Esophagus squamous epithelium (tissue), 5 donors: ENCODE results near the gene FAAP100. TPM values are rescaled to one million over a fixed set of nuclear protein-coding genes. Genes with fewer than 3 reads are reported as not detected.

Source experiments
- DNase-seq: peaks from one replicate; lab custom pipeline; 2025; lab: John Stamatoyannopoulos, UW
- H3K27ac ChIP-seq, 4 donors: fragments of 200-600 bp; sonication (generic); one replicate each; pipeline ENCODE4 v1.5.1; 2016 to 2019; ENCODE audit warnings: mild to moderate bottlenecking in 1 of 4
- H3K27me3 ChIP-seq, 4 donors: fragments of 200-600 bp; sonication (generic); 1 replicate in 3 of 4; 2 replicates in 1 of 4; pipeline versions ENCODE4 v1.5.1 to v1.6.0; 2017 to 2021; ENCODE audit warnings: antibody characterized with exemption in 1 of 4
- H3K36me3 ChIP-seq, 3 donors: fragments of 200-600 bp; sonication (generic); one replicate each; pipeline ENCODE4 v1.5.1; 2016 to 2019
- H3K4me1 ChIP-seq, 3 donors: fragments of 200-600 bp; sonication (generic); one replicate each; pipeline ENCODE4 v1.5.1; 2017 to 2019
- H3K4me3 ChIP-seq, 4 donors: fragments of 200-600 bp; sonication (generic); 1 replicate in 3 of 4; 2 replicates in 1 of 4; pipeline ENCODE4 v1.5.1; 2016 to 2019; ENCODE audit warnings: mild to moderate bottlenecking in 2 of 4, moderate library complexity in 1 of 4
- H3K9me3 ChIP-seq, 3 donors: fragments of 200-600 bp; sonication (generic); one replicate each; pipeline ENCODE4 v1.5.1; 2016 to 2019
- POLR2A ChIP-seq, 4 donors: fragments of 450-650 bp; IDR thresholded peaks; one replicate each; pipeline ENCODE4 v1.6.1; 2017; ENCODE audit warnings: antibody characterized with exemption in 4 of 4, mild to moderate bottlenecking in 4 of 4, moderate library complexity in 3 of 4
- WGBS, 2 donors: methylation state at CpG; one replicate each; pipeline ENCODE4 v1.1.5; 2018; 5-methylcytosine and 5-hydroxymethylcytosine counted together
- intact Hi-C: fragments of 100-400 bp; cut with DNase I; formaldehyde crosslinking; loops from one replicate; pipeline ENCODE4 v1.15.0; 2022
- total RNA-seq, 4 donors: library from RNA; depleted of rRNA; stranded (reverse); fragments of >200 nt; gene quantifications; one replicate each; pipeline ENCODE4 v1.1.0, GENCODE V29; 2016
- TF ChIP-seq, protein P1 (sequence below), 6 experiments: fragments of 450-650 bp in 4 of 6; fragments of 200-600 bp in 2 of 6; sonication (generic) in 2 of 6; IDR thresholded peaks; one replicate each; pipeline ENCODE4 v1.5.1; 2016 to 2019; ENCODE audit warnings: antibody characterized with exemption in 6 of 6, mild to moderate bottlenecking in 4 of 6, moderate library complexity in 4 of 6
- donor health status: DM: yes; HTN: yes; CAD: no.

FAAP100 gene
- total RNA-seq, 4 donors from 2014 or later = 17.3 to 32.2 (median 26.1) TPM

DNA sequence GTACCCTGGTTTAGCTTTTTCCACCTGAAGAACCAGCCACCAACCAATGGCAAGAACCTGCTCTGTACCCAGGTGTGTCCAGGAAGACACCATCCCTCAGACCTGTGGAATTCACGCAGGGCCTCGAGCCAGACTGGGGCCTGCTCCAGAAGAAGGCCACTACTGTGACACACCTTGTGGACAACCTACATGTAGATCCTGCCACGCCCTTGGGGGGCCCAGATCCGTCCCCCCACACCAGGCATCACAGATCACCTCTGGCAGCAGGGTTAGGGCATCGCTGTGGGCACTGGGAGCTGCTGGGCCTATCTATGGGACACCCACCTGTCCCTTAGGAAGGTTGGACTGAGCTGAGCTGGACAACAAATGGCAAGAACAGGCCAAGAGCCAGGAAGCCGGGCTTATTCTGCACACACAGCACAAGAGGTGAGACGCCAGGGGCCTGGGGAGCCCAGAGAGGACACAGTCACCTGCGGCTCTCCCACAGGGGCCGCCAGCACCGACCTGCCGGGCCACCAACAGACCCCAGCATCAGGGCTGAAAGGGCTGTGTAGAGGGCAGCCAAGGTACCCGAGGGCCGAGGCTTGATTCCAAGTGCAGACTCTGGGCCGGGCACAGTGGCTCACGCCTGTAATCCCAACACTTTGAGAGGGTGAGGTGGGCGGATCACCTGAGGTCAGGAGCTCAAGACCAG is 7.7 kb downstream of the FAAP100 start:
- intact Hi-C loops = no loop called here
- WGBS, 2 donors = 87% methylated on average over 3 of the region's 16 CpGs; no CpG with 5 or more reads in 1 of the 2 donors
- TF ChIP-seq, protein P1, sequence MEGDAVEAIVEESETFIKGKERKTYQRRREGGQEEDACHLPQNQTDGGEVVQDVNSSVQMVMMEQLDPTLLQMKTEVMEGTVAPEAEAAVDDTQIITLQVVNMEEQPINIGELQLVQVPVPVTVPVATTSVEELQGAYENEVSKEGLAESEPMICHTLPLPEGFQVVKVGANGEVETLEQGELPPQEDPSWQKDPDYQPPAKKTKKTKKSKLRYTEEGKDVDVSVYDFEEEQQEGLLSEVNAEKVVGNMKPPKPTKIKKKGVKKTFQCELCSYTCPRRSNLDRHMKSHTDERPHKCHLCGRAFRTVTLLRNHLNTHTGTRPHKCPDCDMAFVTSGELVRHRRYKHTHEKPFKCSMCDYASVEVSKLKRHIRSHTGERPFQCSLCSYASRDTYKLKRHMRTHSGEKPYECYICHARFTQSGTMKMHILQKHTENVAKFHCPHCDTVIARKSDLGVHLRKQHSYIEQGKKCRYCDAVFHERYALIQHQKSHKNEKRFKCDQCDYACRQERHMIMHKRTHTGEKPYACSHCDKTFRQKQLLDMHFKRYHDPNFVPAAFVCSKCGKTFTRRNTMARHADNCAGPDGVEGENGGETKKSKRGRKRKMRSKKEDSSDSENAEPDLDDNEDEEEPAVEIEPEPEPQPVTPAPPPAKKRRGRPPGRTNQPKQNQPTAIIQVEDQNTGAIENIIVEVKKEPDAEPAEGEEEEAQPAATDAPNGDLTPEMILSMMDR (IDR thresholded peaks at IDR 0.05) = no peak
- TF ChIP-seq POLR2A (IDR thresholded peaks at IDR 0.05) = no peak
- Histone ChIP-seq H3K4me3 (no peak overlapping the region), H3K27me3 (no peaks in the 10 kb centered on the region), H3K36me3 (peaks cover 19 to 97% (median 35%) of the 10 kb centered on the region in 3 donors), H3K27ac (no peak overlapping the region), H3K9me3 (no peaks in the 10 kb centered on the region), H3K4me1 (no peaks in the 10 kb centered on the region)
- no peak for DNase-seq

DNA sequence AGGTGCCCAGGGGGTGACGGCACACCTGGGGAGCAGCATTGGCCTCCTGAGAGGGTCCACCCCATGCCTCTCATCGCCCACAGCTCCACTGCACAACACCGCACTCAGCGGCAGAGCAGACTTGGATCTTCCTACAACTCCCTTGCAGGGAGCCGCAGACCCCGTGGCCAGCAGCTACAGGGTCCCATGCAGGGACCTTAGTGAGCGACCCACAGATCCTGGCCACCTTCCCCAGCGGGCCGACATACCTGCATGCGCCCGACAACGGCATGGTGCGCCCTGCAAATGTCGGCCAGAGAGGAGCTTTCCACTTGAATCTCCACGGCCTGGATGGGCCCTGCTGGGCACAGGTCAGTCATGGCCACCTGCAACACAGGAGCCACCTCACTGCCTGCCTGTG is 8.4 kb downstream of the FAAP100 start:
- no peak for DNase-seq
- 89% methylated on average over 3 of the region's 15 CpGs; no CpG with 5 or more reads in 1 of the 2 donors for WGBS, 2 donors
- H3K36me3 ChIP-seq = peaks cover 19 to 97% (median 35%) of the 10 kb centered on the region in 3 donors

DNA sequence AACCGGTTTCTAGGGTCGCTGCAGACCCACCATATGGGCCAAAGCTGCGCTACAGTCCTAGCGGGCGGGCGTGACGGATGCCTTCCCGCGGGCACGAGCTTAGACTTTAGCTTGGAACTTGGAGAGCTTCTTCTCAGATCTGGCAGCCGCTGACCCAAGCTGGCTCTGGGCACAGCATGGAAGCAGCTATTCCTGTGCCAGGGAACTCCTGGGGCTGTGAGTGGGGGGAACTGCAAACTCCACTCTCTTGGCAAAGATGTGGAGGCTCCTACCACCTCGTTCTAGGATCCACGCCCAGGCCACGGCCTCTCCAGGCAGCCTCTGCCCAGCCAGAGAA is 8.8 kb downstream of the FAAP100 start:
- H3K27me3 ChIP-seq = peaks cover 0 to under 1% (median 0%) of the 10 kb centered on the region in 4 donors
- H3K4me3 ChIP-seq = no peak overlapping the region
- no peak overlapping the region for H3K27ac ChIP-seq
- H3K9me3 ChIP-seq = no peaks in the 10 kb centered on the region
- peaks cover 19 to 97% (median 35%) of the 10 kb centered on the region in 3 donors for H3K36me3 ChIP-seq
- intact Hi-C loops = no loop called here
- no peaks in the 10 kb centered on the region for H3K4me1 ChIP-seq
- 56 to 61% methylated on average over 5 to 8 of the region's 14 CpGs for WGBS, 2 donors
- TF ChIP-seq POLR2A (IDR thresholded peaks at IDR 0.05) = no peak
- TF ChIP-seq, protein P1 (IDR thresholded peaks at IDR 0.05) = no peak
- DNase-seq = no peak

More for the DNA sequence above, 8.4 kb downstream of the FAAP100 start:
- Histone ChIP-seq H3K4me3 (no peak overlapping the region), H3K27ac (no peak overlapping the region), H3K4me1 (no peaks in the 10 kb centered on the region), H3K27me3 (no peaks in the 10 kb centered on the region), H3K9me3 (no peaks in the 10 kb centered on the region)
- TF ChIP-seq, protein P1 (IDR thresholded peaks at IDR 0.05) = no peak
- TF ChIP-seq POLR2A (IDR thresholded peaks at IDR 0.05) = no peak
- intact Hi-C loops = no loop called here

DNA sequence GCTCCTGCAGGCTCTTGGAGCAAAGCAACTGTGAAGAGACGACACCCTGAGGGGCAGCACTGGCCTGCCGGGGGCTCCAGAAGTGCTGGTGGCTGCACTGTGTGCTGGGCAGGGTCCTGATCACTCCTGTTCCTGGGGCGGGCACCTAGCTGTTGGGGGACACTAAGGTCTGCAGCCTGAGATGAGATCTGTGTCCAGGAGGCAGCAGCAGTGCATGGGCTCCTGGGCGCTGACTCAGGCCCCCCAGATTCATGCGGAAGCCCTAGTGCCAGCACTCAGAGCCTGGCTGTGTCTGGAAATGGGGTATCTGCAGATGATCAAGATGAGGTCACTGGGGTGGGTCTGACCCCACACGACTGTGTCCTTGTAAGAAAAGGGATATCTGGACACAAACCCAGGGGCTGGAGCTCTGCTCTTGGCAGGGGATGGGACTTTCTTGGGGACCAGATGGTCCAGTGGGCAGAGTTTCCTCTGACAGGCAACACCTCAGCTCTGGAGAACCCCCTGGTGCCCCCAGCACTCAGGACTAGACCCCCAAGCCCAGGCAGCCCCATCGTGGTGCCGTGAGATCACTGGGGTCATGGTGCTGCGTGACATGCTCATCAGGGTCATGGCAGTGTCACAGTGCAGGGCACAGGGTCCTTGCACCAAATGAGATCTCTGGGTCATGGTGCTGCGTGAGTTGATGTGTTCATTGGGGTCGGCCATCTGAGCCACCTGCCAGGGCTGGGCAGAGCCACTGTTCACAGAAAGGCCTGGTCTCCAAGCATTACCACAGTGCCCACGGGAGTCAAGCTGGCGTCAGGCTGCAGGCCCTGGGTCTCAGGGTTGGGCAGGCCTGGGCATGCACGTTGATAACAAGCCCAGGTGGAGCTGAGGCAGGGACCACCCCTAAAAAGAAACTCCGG is 9.5 kb downstream of the FAAP100 start:
- no peak for TF ChIP-seq POLR2A (IDR thresholded peaks at IDR 0.05)
- TF ChIP-seq, protein P1 (IDR thresholded peaks at IDR 0.05) = no peak
- intact Hi-C loops = no loop called here

More for the DNA sequence above, 9.5 kb downstream of the FAAP100 start:
- H3K36me3 ChIP-seq = peaks cover 18 to 97% (median 32%) of the 10 kb centered on the region in 3 donors
- no peak overlapping the region for H3K27ac ChIP-seq
- H3K4me1 ChIP-seq = peaks cover 0 to under 1% (median 0%) of the 10 kb centered on the region in 3 donors
- no peak overlapping the region for H3K4me3 ChIP-seq
- WGBS, 2 donors = 78 to 83% methylated on average over 3 of the region's 15 CpGs
- no peaks in the 10 kb centered on the region for H3K9me3 ChIP-seq
- peaks cover 0 to 6% (median 0%) of the 10 kb centered on the region in 4 donors for H3K27me3 ChIP-seq
- no peak for DNase-seq
